Upper lobe of left lung (tissue), 4 donors: Measurements from ENCODE around the gene OPRL1.

ENCODE experiments used
- CTCF ChIP-seq, 6 experiments: fragments of 450-650 bp in 4 of 6; fragments of 200-600 bp in 2 of 6; sonication (generic) in 2 of 6; IDR thresholded peaks; one replicate each; pipeline ENCODE4 v1.5.1; 2016 to 2019; ENCODE audit warnings: antibody characterized with exemption in 6 of 6
- EP300 ChIP-seq, 4 donors: sonication (generic); formaldehyde crosslinking; IDR thresholded peaks; one replicate each; pipeline ENCODE4 v1.5.1; 2017; ENCODE audit warnings: antibody characterized with exemption in 4 of 4, control low read depth in 2 of 4
- POLR2A ChIP-seq, 4 donors: fragments of 450-650 bp; IDR thresholded peaks; one replicate each; pipeline ENCODE4 v1.5.1; 2016 to 2017; ENCODE audit warnings: antibody characterized with exemption in 4 of 4, mild to moderate bottlenecking in 2 of 4

DNA sequence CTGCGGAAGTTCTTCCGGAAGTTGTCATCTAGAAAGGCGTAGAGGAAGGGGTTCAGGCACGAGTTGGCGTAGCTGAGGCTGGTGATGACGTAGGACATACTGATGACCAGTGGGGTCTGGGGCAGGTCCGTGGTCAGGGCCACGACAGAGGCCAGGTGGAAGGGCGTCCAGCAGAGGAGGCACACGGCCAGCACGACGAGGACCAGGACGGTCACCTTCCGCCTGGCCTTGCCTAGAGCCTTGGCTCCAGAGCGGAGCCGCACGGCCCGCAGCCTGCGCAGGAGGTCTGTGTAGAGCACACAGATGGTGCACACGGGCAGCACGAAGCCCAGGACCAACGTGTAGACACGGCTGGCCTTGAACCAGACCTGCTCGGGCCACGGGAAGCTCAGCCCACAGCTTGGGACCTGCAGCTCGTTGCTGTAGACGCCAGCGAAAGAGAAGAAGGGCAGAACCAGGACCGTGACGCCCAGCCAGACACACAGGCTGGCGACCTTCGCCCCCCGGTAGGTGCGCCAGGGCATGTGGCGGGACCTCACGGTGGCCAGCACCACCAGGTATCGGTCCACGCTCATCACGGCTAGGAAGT lies 26.1 kb downstream of the OPRL1 start:
- TF ChIP-seq POLR2A (IDR thresholded peaks at IDR 0.05): no peak
- no peak for TF ChIP-seq EP300 (IDR thresholded peaks at IDR 0.05)
- TF ChIP-seq CTCF (IDR thresholded peaks at IDR 0.05): no peak
